ENCODE data around the gene LDLRAP1. TPM values are rescaled to one million over a fixed set of nuclear protein-coding genes. Genes with fewer than 3 reads are reported as not detected.
A peak's percentile ranks its signal among the peaks of the same experiment; 100 is the strongest.

Gene LDLRAP1
- total and polyA plus RNA-seq, 2 donors (not counting 1 experiment from before 2014, with no cell fraction given) = 22.7 to 24.3 TPM

DNA sequence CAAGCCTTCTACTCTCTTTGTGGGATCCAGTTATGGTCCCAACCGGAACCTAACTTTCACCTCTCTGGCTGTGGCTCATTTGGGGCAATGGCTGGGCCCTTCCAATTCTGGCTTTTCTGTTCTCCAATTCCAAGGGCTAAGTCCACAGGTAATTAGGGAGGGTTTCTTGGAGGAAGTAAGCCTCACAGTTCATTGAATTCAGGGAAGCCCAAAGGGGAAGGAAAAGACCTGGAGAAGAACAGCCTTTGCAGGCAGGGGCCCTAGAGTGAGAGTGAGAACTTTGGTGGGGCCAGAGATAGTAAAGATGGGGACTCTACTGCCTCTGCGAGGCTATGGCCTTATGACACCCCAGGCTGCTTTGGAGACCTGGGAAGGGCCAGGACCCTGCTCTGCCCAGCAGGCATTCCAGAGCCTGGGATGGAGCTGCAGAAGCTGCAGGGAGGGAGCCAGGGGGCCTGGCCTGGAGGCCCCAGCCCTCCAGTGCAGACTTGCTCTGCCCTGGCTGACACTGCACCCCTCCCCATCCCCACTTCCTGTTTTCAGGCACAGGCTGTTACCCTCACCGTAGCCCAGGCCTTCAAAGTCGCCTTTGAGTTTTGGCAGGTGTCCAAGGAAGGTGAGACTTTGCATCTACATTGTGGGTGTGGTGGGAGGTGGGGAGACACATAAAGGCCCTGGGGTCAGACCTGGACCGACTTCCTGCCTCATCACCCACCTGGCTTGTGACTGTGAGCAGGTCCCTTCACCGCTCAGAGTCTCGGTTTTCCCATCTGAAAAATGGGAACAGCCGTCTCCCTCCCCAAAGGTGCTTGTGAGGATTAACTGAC, 18.9 kb downstream of the LDLRAP1 start:
- H3K4me1 ChIP-seq (ENCODE audit: control insufficient read depth in 2 of 2, insufficient read depth in 2 of 2, low read length in 2 of 2) = peaks cover 52 to 53% of the 10 kb centered on the region in 2 donors
- H3K27ac Mint-ChIP-seq = peak overlapping the region; percentile 91
- WGBS (ENCODE audit: insufficient coverage) = 75% methylated on average over 4 of the region's 8 CpGs

More for the DNA sequence above, 18.9 kb downstream of the LDLRAP1 start:
- H3K9me3 Mint-ChIP-seq (ENCODE audit: insufficient read depth) = no peaks in the 10 kb centered on the region
- H3K4me2 ChIP-seq (replicated peaks; ENCODE audit: low read depth, low read length, poor library complexity, severe bottlenecking) = peak overlapping the region; percentile 67
- TF ChIP-seq, protein P1, sequence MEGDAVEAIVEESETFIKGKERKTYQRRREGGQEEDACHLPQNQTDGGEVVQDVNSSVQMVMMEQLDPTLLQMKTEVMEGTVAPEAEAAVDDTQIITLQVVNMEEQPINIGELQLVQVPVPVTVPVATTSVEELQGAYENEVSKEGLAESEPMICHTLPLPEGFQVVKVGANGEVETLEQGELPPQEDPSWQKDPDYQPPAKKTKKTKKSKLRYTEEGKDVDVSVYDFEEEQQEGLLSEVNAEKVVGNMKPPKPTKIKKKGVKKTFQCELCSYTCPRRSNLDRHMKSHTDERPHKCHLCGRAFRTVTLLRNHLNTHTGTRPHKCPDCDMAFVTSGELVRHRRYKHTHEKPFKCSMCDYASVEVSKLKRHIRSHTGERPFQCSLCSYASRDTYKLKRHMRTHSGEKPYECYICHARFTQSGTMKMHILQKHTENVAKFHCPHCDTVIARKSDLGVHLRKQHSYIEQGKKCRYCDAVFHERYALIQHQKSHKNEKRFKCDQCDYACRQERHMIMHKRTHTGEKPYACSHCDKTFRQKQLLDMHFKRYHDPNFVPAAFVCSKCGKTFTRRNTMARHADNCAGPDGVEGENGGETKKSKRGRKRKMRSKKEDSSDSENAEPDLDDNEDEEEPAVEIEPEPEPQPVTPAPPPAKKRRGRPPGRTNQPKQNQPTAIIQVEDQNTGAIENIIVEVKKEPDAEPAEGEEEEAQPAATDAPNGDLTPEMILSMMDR (IDR thresholded peaks at IDR 0.05) = no peak
- no peak for TF ChIP-seq EZH2 (IDR thresholded peaks at IDR 0.05; ENCODE audit: borderline replicate concordance, insufficient read depth, low read depth, low read length, poor library complexity, severe bottlenecking)
- peak overlapping the region; percentile 44 for H3K4me3 Mint-ChIP-seq
- H3K9ac ChIP-seq (ENCODE audit: low read length) = peak overlapping the region; percentile 16
- no peaks in the 10 kb centered on the region for H3K79me2 ChIP-seq (ENCODE audit: control insufficient read depth, insufficient read depth, low read length)
- H4K20me1 ChIP-seq (ENCODE audit: control insufficient read depth, insufficient read depth, low read length, poor library complexity, severe bottlenecking) = no peaks in the 10 kb centered on the region
- peak overlapping the region; percentile 63 to 67 for H3K27ac ChIP-seq (ENCODE audit: low read length in 2 of 2)
- peak; percentile 94 for ATAC-seq (ENCODE audit: low read depth)
- DNase-seq = peak; percentile 81
- peaks cover 0 to 6% (median 0%) of the 10 kb centered on the region in 3 donors for H3K9me3 ChIP-seq (ENCODE audit: control extremely low read depth in 1 of 3, control insufficient read depth in 2 of 3, insufficient read depth in 1 of 3, low read length in 2 of 3)
- intact Hi-C loops (cut with micrococcal nuclease) = loop anchor here (1.0 kb wide), 1 partner anchor 13 kb away; no protein-coding TSS in a partner anchor
- peaks cover 0 to 11% of the 10 kb centered on the region in 2 experiments for H3K36me3 ChIP-seq (replicated peaks in 1 of 2; ENCODE audit: control extremely low read depth in 1 of 2, control insufficient read depth in 1 of 2, extremely low read depth in 1 of 2, insufficient read depth in 2 of 2, low read length in 1 of 2)
- H2AFZ ChIP-seq (ENCODE audit: insufficient read depth, low read depth, low read length, poor library complexity, severe bottlenecking) = peak overlapping the region; percentile 70
- H3K4me1 Mint-ChIP-seq = peaks cover 61% of the 10 kb centered on the region
- H3K4me3 ChIP-seq (ENCODE audit: control extremely low read depth in 1 of 5, extremely low read depth in 1 of 5, insufficient read depth in 1 of 5, low read depth in 2 of 5, low read length in 4 of 5) = peak overlapping the region in 1 of 5 experiments; percentile 34
- POLR2A ChIA-PET = interaction anchor here (0.6 kb wide), 1 partner anchor 8 kb away, joined by 3 read pairs; no protein-coding TSS in a partner anchor
- CTCF ChIA-PET = interaction anchor here (2.9 kb wide), 1 partner anchor 13 kb away, joined by 12 read pairs; no protein-coding TSS in a partner anchor
- H3K27me3 ChIP-seq (replicated peaks in 1 of 4; ENCODE audit: control extremely low read depth in 1 of 4, control insufficient read depth in 3 of 4, insufficient read depth in 4 of 4, low read length in 3 of 4) = no peaks in the 10 kb centered on the region
- H3K27me3 Mint-ChIP-seq = no peaks in the 10 kb centered on the region

All from B cell (primary cell).